HG03460 (cell line): ENCODE data around the gene CREG2.
"Not testable (repeated sequence)": the region's sequence is repeated elsewhere in the genome, so short reads cannot be mapped to it uniquely, and the experiment has no call there.

ENCODE experiments used
- ATAC-seq: cut with Tn5 transposase; IDR thresholded peaks from one replicate; pipeline ENCODE4 v1.9.1; 2021; ENCODE audit not compliant: unreplicated experiment

The CREG2 gene

GRCh38 chr2:101375653-101376052, 11.7 kb downstream of the CREG2 start:
- ATAC-seq: no peak

- ATAC-seq: no peak
Measured at GRCh38 chr2:101374821-101375561, 12.3 kb downstream of the CREG2 start.

GRCh38 chr2:101372792-101373191, 14.5 kb downstream of the CREG2 start:
- ATAC-seq: no peak

- no peak for ATAC-seq
Measured at GRCh38 chr2:101371636-101372035, 15.7 kb downstream of the CREG2 start.

GRCh38 chr2:101369100-101369499, 18.2 kb downstream of the CREG2 start:
- no peak for ATAC-seq

GRCh38 chr2:101368376-101368775, 18.9 kb downstream of the CREG2 start:
- ATAC-seq: no peak

- ATAC-seq: no peak
Measured at GRCh38 chr2:101367508-101367907, 19.8 kb downstream of the CREG2 start.

GRCh38 chr2:101364878-101365277, 22.4 kb downstream of the CREG2 start:
- ATAC-seq: no peak

GRCh38 chr2:101362777-101363176, 24.5 kb downstream of the CREG2 start:
- no peak for ATAC-seq

GRCh38 chr2:101362316-101362715, 25.0 kb downstream of the CREG2 start:
- no peak for ATAC-seq

- ATAC-seq: no peak
Measured at GRCh38 chr2:101361522-101361921, 25.8 kb downstream of the CREG2 start.

GRCh38 chr2:101361121-101361520, 26.2 kb downstream of the CREG2 start:
- no peak for ATAC-seq

- no peak for ATAC-seq
Measured at GRCh38 chr2:101360232-101360631, 27.1 kb downstream of the CREG2 start.

GRCh38 chr2:101359410-101359954, 27.8 kb downstream of the CREG2 start:
- no peak for ATAC-seq

- no peak for ATAC-seq
Measured at GRCh38 chr2:101357376-101357775, 29.9 kb downstream of the CREG2 start.

- no peak for ATAC-seq
Measured at GRCh38 chr2:101356521-101356920, 30.8 kb downstream of the CREG2 start.

GRCh38 chr2:101356055-101356454, 31.2 kb downstream of the CREG2 start:
- ATAC-seq: no peak

GRCh38 chr2:101355401-101356054, 31.8 kb downstream of the CREG2 start:
- no peak for ATAC-seq

- ATAC-seq: no peak
Measured at GRCh38 chr2:101354420-101355311, 32.6 kb downstream of the CREG2 start.

- ATAC-seq: not testable (repeated sequence)
Measured at GRCh38 chr2:101352631-101353030, 34.7 kb downstream of the CREG2 start.

- no peak for ATAC-seq
Measured at GRCh38 chr2:101351207-101351606, 36.1 kb downstream of the CREG2 start.
